A673 (cell line): ENCODE measurements around the gene NRXN3.

Source experiments
- CTCF ChIP-seq: fragments of 300-800, 200-600 bp; sonication (generic); conservative IDR thresholded peaks from 2 replicates; pipeline ENCODE4 v1.5.1; 2017; ENCODE audit warnings: low read depth, mild to moderate bottlenecking, antibody characterized with exemption, low read length, moderate library complexity, mixed read lengths
- EZH2 ChIP-seq: fragments of 200-600 bp; sonication (generic); IDR thresholded peaks from 2 replicates; pipeline ENCODE4 v1.6.1; 2017; ENCODE audit warnings: borderline replicate concordance, low read depth, mild to moderate bottlenecking, mixed read lengths, antibody characterized with exemption, low read length; ENCODE audit not compliant: poor library complexity, severe bottlenecking

- TF ChIP-seq CTCF (no peak), EZH2 (no peak)
Measured at GRCh38 chr14:79735121-79735520, 1564.9 kb downstream of the NRXN3 start.
